ENCODE results near the gene LONP1.
"Not testable (repeated sequence)": the region's sequence is repeated elsewhere in the genome, so short reads cannot be mapped to it uniquely, and the experiment has no call there.

LONP1 gene

GRCh38 chr19:5691822-5692722 lies 27.9 kb downstream of the LONP1 start:
- no peak for DNase-seq

- DNase-seq: peak; percentile 24
Measured at GRCh38 chr19:5690955-5691821, 28.8 kb downstream of the LONP1 start.

GRCh38 chr19:5690125-5690954 lies 29.6 kb downstream of the LONP1 start, which contains the start of gene RPL36:
Gene RPL36 (plus strand): TSS chr19:5690295. CDS start chr19:5690508, 213 bp downstream.
- peak; percentile 92 for DNase-seq

- not testable (repeated sequence) for DNase-seq
Measured at GRCh38 chr19:5688262-5688881, 31.6 kb downstream of the LONP1 start.

GRCh38 chr19:5687360-5688198 lies 32.4 kb downstream of the LONP1 start:
- DNase-seq: no peak

GRCh38 chr19:5686647-5687359 lies 33.1 kb downstream of the LONP1 start:
- DNase-seq: peak; percentile 86

- DNase-seq: no peak
Measured at GRCh38 chr19:5686326-5686646, 33.7 kb downstream of the LONP1 start.

GRCh38 chr19:5684694-5685430 lies 35.1 kb downstream of the LONP1 start:
- no peak for DNase-seq

GRCh38 chr19:5683177-5683886 lies 36.6 kb downstream of the LONP1 start:
- DNase-seq: no peak

- no peak for DNase-seq
Measured at GRCh38 chr19:5682107-5682482, 37.9 kb downstream of the LONP1 start.

- DNase-seq: no peak
Measured at GRCh38 chr19:5681391-5682106, 38.4 kb downstream of the LONP1 start.

- DNase-seq: peak; percentile 99
Measured at GRCh38 chr19:5680437-5681368, 39.2 kb downstream of the LONP1 start, which contains the start of the genes HSD11B1L and MICOS13. Gene HSD11B1L (plus strand): TSS chr19:5681027. CDS start chr19:5684833, 3,806 bp downstream. Gene MICOS13 (minus strand): TSS chr19:5680516. CDS start chr19:5680486, 30 bp downstream.

- no peak for DNase-seq
Measured at GRCh38 chr19:5680084-5680436, 39.9 kb downstream of the LONP1 start.

- DNase-seq: no peak
Measured at GRCh38 chr19:5679289-5680083, 40.5 kb downstream of the LONP1 start.

GRCh38 chr19:5678071-5678718 lies 41.8 kb downstream of the LONP1 start:
- no peak for DNase-seq

- DNase-seq: no peak
Measured at GRCh38 chr19:5677580-5677979, 42.4 kb downstream of the LONP1 start.
